GM23338 (cell line): ENCODE results near the gene PPP1R15B. TPM values are rescaled to one million over a fixed set of nuclear protein-coding genes. Genes with fewer than 3 reads are reported as not detected.

Source experiments
- ATAC-seq: fragments of 200-7000 bp; cut with Tn5 transposase; 3 replicates; pipeline ENCODE4 v1.9.1; 2020
- DNase-seq: peaks from one replicate; pipeline ENCODE4 v3.0.0-alpha.2; 2015; ENCODE audit warnings: low spot score
- H2AFZ ChIP-seq: fragments of 200-600 bp; sonication (generic); 2 replicates; pipeline ENCODE4 v1.8.0; 2016; ENCODE audit warnings: antibody characterized with exemption, mild to moderate bottlenecking, moderate library complexity
- H3F3A ChIP-seq: fragments of 200-600 bp; sonication (generic); replicated peaks from 2 replicates; pipeline ENCODE4 v1.8.0; 2017; ENCODE audit warnings: antibody characterized with exemption, mixed run types, low read depth
- H3K27ac ChIP-seq: fragments of 200-600 bp; sonication (generic); 2 replicates; pipeline ENCODE4 v1.6.1; 2016; ENCODE audit warnings: low read depth
- H3K27me3 ChIP-seq: fragments of 200-600 bp; sonication (generic); 2 replicates; pipeline ENCODE4 v1.8.0; 2016; ENCODE audit warnings: mild to moderate bottlenecking, mixed run types, moderate library complexity; ENCODE audit not compliant: insufficient read depth
- H3K36me3 ChIP-seq: fragments of 200-600 bp; sonication (generic); 2 replicates; pipeline ENCODE4 v1.8.0; 2016; ENCODE audit warnings: mild to moderate bottlenecking; ENCODE audit not compliant: insufficient read depth
- H3K4me1 ChIP-seq: fragments of 200-600 bp; sonication (generic); 2 replicates; pipeline ENCODE4 v1.8.0; 2016; ENCODE audit warnings: mild to moderate bottlenecking, moderate library complexity; ENCODE audit not compliant: insufficient read depth
- H3K4me2 ChIP-seq: fragments of 200-600 bp; sonication (generic); 2 replicates; pipeline ENCODE4 v1.7.1; 2017; ENCODE audit warnings: mixed run types
- H3K4me3 ChIP-seq: fragments of 200-600 bp; sonication (generic); 2 replicates; pipeline ENCODE4 v1.6.1; 2016; ENCODE audit warnings: mixed run types
- H3K79me2 ChIP-seq: fragments of 200-600 bp; sonication (generic); replicated peaks from 2 replicates; pipeline ENCODE4 v1.8.0; 2017; ENCODE audit warnings: mild to moderate bottlenecking; ENCODE audit not compliant: insufficient read depth
- H3K9me2 ChIP-seq: fragments of 200-600 bp; sonication (generic); 2 replicates; pipeline ENCODE4 v1.8.0; 2017; ENCODE audit not compliant: insufficient read depth
- H4K20me1 ChIP-seq: fragments of 200-600 bp; sonication (generic); replicated peaks from 2 replicates; pipeline ENCODE4 v1.8.0; 2017; ENCODE audit warnings: mild to moderate bottlenecking; ENCODE audit not compliant: insufficient read depth
- H3K27ac Mint-ChIP-seq: 2 replicates; pipeline ENCODE4 v1.8.0; 2020; ENCODE audit warnings: inconsistent platforms, mild to moderate bottlenecking, moderate library complexity, mixed read lengths
- H3K27me3 Mint-ChIP-seq: 3 replicates; pipeline ENCODE4 v1.8.0; 2022; ENCODE audit warnings: low read depth, mild to moderate bottlenecking, moderate library complexity, mixed read lengths, inconsistent platforms; ENCODE audit not compliant: insufficient read depth, poor library complexity
- H3K36me3 Mint-ChIP-seq: 3 replicates; pipeline ENCODE4 v1.8.0; 2021; ENCODE audit warnings: low read depth, mild to moderate bottlenecking, inconsistent platforms, moderate library complexity, mixed read lengths
- H3K4me1 Mint-ChIP-seq: 3 replicates; pipeline ENCODE4 v1.8.0; 2020; ENCODE audit warnings: mild to moderate bottlenecking, inconsistent platforms, mixed read lengths
- H3K4me3 Mint-ChIP-seq: 3 replicates; pipeline ENCODE4 v1.8.0; 2021; ENCODE audit warnings: moderate library complexity, mild to moderate bottlenecking, inconsistent platforms, mixed read lengths
- H3K9me3 Mint-ChIP-seq: 3 replicates; pipeline ENCODE4 v1.8.0; 2020; ENCODE audit warnings: moderate library complexity, mild to moderate bottlenecking, inconsistent platforms, mixed read lengths
- CREB1 ChIP-seq: fragments of 250-450 bp; sonication (Bioruptor Pico); IDR thresholded peaks from 2 replicates; pipeline ENCODE4 v1.5.0; 2020; ENCODE audit warnings: low read depth, mild to moderate bottlenecking, moderate library complexity
- CTCF ChIP-seq, 2 experiments: fragments of 200-600 bp in 1 of 2; sonication (generic) in 1 of 2; conservative IDR thresholded peaks; 2 replicates each; pipeline versions ENCODE4 v1.5.1 to v1.6.1; 2016 to 2017; ENCODE audit warnings: antibody characterized with exemption in 2 of 2, low read depth in 2 of 2, mild to moderate bottlenecking in 2 of 2, moderate library complexity in 1 of 2
- EZH2 ChIP-seq: fragments of 200-600 bp; sonication (generic); IDR thresholded peaks from one replicate; pipeline ENCODE4 v1.8.0; 2017; ENCODE audit warnings: antibody characterized with exemption, mild to moderate bottlenecking, low read depth; ENCODE audit not compliant: unreplicated experiment
- JUNB ChIP-seq: IDR thresholded peaks from one replicate; pipeline ENCODE4 v1.6.1; 2016; ENCODE audit warnings: antibody characterized with exemption; ENCODE audit not compliant: unreplicated experiment
- NANOG ChIP-seq: IDR thresholded peaks from 2 replicates; pipeline ENCODE4 v1.6.1; 2016; ENCODE audit warnings: antibody characterized with exemption, borderline replicate concordance
- POLR2AphosphoS5 ChIP-seq: IDR thresholded peaks from 2 replicates; pipeline ENCODE4 v1.6.1; 2016; ENCODE audit warnings: antibody characterized with exemption, low read depth
- STAT1 ChIP-seq: IDR thresholded peaks from one replicate; pipeline ENCODE4 v1.6.1; 2016; ENCODE audit warnings: antibody characterized with exemption; ENCODE audit not compliant: unreplicated experiment
- ZNF114 ChIP-seq: fragments of 250-450 bp; sonication (Bioruptor Pico); IDR thresholded peaks from 2 replicates; pipeline ENCODE4 v1.5.0; 2020; ENCODE audit warnings: mild to moderate bottlenecking, moderate library complexity
- ZNF462 ChIP-seq: fragments of 250-450 bp; sonication (Bioruptor Pico); IDR thresholded peaks from 2 replicates; pipeline ENCODE4 v1.5.0; 2020; ENCODE audit warnings: mild to moderate bottlenecking, moderate library complexity
- polyA plus RNA-seq: library from polyadenylated mRNA; unstranded; fragments of >200 nt; fragmentation: Nextera tagmentation; extraction: Ambion mirVana; gene quantifications from 2 replicates; pipeline ENCODE4 v1.2.1, GENCODE V29; 2016
- total RNA-seq: library from RNA; depleted of rRNA; stranded (reverse); fragments of >200 nt; shearing (Covaris generic); gene quantifications from 2 replicates; pipeline ENCODE4 v1.2.3, GENCODE V29; 2014
- TF ChIP-seq, protein P1 (sequence below): IDR thresholded peaks from 2 replicates; pipeline ENCODE4 v1.6.1; 2016; ENCODE audit warnings: antibody characterized with exemption
- TF ChIP-seq, protein P2 (sequence below): IDR thresholded peaks from one replicate; pipeline ENCODE4 v1.6.1; 2018; ENCODE audit warnings: antibody characterized with exemption; ENCODE audit not compliant: unreplicated experiment

Gene PPP1R15B
- total and polyA plus RNA-seq, 2 experiments from 2014 or later: 17.3 to 64.3 TPM

DNA sequence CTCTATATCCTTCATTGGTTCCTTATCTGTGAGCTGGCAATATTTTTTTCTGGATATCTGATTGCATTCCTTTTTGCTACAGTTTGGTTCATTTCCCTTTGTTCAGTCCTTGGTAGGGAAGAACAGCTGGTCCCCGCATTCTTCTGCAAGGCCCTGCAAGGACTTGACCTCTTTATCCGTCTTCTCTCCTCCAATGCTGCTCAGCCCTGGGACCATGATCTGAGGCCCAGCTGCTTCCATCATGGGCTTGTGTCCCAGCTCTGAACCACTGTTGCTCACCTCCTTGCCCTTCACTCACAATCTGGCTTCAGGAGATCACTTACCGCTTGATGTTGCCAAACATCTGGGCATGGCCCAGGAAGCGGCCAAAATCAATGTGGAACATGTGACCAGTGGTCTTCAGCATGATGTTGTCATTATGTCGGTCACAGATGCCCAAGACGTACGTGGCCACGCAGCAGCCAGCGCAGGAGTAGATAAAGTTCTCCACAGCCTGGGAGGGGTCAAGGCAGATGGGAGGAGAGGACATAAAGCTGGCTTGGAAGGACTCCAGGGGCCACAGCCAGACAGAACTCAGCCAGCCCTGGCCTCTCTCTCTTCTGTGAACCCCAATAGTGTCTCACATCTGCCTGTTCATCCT lies 22.6 kb upstream of the PPP1R15B start:
- Histone ChIP-seq H2AFZ (no peak overlapping the region), H3K4me1 (no peaks in the 10 kb centered on the region), H3F3A (peaks cover 4% of the 10 kb centered on the region; the same call in 1 of the 2 replicates), H3K4me3 (no peak overlapping the region), H3K4me2 (no peak overlapping the region), H3K27ac (no peak overlapping the region), H3K36me3 (no peaks in the 10 kb centered on the region), H3K79me2 (no peaks in the 10 kb centered on the region), H3K9me2 (no peaks in the 10 kb centered on the region), H3K27me3 (no peaks in the 10 kb centered on the region), H4K20me1 (no peaks in the 10 kb centered on the region; the same call in 1 of the 2 replicates)
- H3K27me3 Mint-ChIP-seq: no peaks in the 10 kb centered on the region
- H3K27ac Mint-ChIP-seq: no peak overlapping the region
- DNase-seq (no peak), ATAC-seq (no peak)
- TF ChIP-seq ZNF462 (CRISPR knock-in tag) (no peak), ZNF114 (CRISPR knock-in tag) (no peak), POLR2AphosphoS5 (no peak), EZH2 (no peak), NANOG (no peak), STAT1 (no peak), JUNB (no peak), CTCF (conservative IDR thresholded peaks at IDR 0.05; ENCODE audit: low read depth in 2 of 2) (no peak), CREB1 (CRISPR knock-in tag) (no peak)
- TF ChIP-seq, protein P1, sequence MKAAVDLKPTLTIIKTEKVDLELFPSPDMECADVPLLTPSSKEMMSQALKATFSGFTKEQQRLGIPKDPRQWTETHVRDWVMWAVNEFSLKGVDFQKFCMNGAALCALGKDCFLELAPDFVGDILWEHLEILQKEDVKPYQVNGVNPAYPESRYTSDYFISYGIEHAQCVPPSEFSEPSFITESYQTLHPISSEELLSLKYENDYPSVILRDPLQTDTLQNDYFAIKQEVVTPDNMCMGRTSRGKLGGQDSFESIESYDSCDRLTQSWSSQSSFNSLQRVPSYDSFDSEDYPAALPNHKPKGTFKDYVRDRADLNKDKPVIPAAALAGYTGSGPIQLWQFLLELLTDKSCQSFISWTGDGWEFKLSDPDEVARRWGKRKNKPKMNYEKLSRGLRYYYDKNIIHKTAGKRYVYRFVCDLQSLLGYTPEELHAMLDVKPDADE: no peak
- TF ChIP-seq, protein P2, sequence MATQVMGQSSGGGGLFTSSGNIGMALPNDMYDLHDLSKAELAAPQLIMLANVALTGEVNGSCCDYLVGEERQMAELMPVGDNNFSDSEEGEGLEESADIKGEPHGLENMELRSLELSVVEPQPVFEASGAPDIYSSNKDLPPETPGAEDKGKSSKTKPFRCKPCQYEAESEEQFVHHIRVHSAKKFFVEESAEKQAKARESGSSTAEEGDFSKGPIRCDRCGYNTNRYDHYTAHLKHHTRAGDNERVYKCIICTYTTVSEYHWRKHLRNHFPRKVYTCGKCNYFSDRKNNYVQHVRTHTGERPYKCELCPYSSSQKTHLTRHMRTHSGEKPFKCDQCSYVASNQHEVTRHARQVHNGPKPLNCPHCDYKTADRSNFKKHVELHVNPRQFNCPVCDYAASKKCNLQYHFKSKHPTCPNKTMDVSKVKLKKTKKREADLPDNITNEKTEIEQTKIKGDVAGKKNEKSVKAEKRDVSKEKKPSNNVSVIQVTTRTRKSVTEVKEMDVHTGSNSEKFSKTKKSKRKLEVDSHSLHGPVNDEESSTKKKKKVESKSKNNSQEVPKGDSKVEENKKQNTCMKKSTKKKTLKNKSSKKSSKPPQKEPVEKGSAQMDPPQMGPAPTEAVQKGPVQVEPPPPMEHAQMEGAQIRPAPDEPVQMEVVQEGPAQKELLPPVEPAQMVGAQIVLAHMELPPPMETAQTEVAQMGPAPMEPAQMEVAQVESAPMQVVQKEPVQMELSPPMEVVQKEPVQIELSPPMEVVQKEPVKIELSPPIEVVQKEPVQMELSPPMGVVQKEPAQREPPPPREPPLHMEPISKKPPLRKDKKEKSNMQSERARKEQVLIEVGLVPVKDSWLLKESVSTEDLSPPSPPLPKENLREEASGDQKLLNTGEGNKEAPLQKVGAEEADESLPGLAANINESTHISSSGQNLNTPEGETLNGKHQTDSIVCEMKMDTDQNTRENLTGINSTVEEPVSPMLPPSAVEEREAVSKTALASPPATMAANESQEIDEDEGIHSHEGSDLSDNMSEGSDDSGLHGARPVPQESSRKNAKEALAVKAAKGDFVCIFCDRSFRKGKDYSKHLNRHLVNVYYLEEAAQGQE: no peak
- no peaks in the 10 kb centered on the region for H3K9me3 Mint-ChIP-seq
- H3K4me3 Mint-ChIP-seq: no peak overlapping the region; the same call in 2 of the 3 replicates
- H3K4me1 Mint-ChIP-seq: no peaks in the 10 kb centered on the region
- H3K36me3 Mint-ChIP-seq: peaks cover 31% of the 10 kb centered on the region
